GM18909 (cell line): ENCODE measurements around the gene GPBP1L1.
"Not testable (repeated sequence)": the region's sequence is repeated elsewhere in the genome, so short reads cannot be mapped to it uniquely, and the experiment has no call there.

Experiments used
- ATAC-seq: cut with Tn5 transposase; IDR thresholded peaks from one replicate; pipeline ENCODE4 v1.9.1; 2021; ENCODE audit warnings: mild to moderate bottlenecking; ENCODE audit not compliant: unreplicated experiment, poor library complexity

The GPBP1L1 gene

DNA sequence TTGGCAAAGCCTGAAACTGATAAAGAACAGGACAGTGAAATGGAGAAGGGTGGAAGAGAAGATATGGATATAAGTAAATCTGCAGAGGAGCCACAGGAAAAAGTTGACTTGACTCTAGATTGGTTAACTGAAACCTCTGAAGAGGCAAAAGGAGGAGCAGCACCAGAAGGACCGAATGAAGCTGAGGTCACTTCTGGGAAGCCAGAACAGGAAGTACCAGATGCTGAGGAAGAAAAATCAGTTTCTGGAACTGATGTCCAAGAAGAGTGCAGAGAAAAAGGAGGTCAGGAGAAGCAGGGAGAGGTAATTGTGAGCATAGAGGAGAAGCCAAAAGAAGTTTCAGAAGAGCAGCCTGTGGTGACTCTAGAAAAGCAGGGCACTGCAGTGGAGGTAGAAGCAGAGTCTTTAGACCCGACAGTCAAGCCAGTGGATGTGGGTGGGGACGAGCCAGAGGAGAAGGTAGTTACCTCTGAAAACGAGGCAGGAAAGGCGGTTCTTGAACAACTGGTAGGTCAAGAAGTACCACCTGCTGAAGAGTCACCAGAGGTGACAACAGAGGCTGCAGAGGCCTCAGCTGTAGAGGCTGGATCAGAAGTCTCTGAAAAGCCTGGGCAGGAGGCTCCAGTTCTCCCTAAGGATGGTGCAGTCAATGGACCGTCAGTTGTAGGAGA, 78.8 kb downstream of the GPBP1L1 start:
- ATAC-seq = no peak

DNA sequence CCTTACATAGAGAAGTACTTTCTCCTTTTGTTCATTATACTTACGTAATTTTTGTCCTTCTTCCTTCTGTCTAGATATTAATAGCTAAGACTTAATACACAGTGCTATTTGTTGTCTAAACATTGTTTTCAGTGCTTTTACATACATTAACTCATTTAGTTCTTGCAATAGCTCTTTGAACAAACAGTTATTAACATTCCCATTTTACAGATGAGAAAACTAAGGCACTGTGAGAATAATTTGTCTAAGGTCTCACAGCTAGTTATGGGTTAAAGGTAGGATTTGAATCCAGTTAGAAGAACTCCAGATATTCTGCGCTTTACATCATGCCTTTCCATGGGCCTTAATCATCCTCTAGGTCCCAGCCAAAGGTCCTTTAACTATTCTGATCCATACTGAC, 82.1 kb downstream of the GPBP1L1 start:
- no peak for ATAC-seq

DNA sequence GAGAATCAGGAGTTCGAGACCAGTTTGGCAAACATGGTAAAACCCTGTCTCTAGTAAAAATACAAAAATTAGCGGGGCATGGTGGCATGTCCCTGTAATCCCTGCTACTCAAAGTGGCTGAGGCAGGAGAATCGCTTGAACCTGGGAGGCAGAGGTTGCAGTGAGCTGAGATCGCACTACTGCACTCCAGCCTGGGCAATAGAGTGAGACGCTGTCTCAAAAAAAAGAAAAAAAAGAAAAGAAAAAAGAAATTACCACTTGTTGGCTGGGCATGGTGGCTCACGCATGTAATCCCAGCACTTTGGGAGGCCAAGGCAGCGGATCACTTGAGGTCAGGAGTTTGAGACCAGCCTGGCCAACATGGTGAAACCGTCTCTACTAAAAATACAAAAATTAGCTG, 89.6 kb downstream of the GPBP1L1 start:
- not testable (repeated sequence) for ATAC-seq

DNA sequence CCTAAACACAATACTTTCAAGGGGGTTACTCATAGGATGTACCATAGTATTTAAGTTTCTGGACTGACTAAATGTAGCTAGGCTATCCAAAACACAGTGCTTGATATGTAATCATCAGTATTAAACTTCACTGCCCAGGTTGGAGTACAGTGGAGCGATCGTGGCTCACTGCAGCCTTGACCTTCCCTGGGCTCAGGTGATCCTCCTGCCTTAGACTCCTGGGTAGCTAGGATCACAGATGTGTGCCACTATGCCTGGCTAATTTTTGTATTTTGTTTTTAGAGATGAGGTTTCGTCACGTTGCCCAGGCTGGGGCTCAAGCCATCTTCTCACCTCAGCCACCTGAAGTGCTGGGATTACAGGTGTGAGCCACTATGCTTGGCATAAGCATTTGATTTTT, 91.9 kb downstream of the GPBP1L1 start:
- ATAC-seq = no peak

DNA sequence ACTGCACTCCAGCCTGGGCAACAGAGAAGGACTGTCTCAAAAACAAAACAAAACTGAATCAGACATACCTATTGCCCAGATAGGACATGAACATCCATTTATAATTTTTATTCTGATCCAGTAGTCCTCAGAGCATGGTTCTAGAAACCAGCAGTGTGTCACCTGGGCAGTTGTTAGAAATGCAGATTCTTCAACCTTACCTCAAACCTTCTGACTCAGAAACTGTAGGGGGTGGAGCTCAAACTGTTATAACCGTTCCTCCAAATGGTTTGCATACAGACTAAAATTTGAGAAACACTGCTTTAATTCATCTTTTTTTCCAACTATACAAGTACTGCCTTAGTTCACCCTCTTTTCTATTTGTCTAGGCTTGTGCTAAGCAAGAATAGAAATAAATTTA, 96.5 kb downstream of the GPBP1L1 start:
- ATAC-seq = no peak

DNA sequence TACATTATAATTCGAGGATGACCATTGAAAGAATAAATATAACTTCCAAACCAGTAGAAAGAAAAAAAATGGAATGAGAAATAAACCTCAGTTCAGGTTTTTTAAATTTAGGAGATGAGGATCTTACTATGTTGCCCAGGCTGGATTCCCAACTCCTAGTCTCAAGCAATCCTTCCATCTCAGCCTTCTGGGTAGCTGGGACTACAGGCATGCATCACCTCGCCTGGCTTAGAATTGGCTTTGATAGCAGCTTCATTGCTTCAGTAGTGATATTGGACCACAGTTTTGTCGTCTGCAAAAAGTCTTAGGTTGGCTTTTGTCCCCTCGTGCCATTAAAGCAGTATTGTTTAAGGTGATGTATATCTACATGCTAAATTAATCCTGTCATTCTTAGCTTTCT, 99.6 kb downstream of the GPBP1L1 start:
- ATAC-seq = no peak

DNA sequence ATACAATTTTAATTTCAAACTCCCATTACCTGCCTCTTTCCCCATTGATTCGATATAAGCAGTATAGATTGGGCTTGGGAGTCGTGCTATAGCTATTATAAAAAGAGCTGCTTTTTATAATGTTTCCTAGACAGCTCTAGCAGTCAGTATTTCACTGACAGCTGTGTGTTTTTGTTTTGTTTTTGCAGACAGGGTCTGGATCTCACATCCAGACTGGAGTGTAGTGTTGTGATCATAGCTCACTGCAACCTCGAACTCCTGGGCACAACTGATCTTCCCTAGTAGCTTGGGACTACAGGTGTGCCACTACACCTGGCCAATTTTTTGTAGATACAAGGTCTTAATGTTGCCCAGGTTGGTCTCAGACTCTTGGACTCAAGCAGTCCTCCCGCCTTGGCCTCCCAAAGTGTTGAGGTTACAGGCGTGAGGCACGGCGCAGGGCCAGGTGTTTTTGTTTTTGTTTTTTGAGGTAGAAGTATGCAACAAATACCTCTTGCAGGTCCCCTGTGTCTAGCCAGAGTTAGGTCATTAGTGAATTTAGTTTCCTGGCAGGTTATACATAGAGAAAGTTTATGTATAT, 100.7 kb downstream of the GPBP1L1 start:
- no peak for ATAC-seq

DNA sequence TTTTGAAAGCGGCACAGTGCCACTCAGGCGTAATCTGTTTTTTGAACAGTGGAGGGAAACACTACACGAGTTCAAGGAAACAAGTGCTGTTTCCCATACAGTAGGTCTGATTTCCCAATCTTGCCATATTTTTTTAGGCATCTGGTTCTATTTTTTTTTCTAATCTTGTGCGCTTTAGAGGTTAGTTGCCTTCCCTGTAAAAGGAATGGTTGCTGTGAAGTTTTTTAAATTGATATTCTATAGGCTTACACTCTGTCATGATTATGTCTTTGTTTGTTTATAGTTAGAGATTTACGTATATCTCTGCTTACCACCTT, 101.3 kb downstream of the GPBP1L1 start:
- ATAC-seq = no peak

DNA sequence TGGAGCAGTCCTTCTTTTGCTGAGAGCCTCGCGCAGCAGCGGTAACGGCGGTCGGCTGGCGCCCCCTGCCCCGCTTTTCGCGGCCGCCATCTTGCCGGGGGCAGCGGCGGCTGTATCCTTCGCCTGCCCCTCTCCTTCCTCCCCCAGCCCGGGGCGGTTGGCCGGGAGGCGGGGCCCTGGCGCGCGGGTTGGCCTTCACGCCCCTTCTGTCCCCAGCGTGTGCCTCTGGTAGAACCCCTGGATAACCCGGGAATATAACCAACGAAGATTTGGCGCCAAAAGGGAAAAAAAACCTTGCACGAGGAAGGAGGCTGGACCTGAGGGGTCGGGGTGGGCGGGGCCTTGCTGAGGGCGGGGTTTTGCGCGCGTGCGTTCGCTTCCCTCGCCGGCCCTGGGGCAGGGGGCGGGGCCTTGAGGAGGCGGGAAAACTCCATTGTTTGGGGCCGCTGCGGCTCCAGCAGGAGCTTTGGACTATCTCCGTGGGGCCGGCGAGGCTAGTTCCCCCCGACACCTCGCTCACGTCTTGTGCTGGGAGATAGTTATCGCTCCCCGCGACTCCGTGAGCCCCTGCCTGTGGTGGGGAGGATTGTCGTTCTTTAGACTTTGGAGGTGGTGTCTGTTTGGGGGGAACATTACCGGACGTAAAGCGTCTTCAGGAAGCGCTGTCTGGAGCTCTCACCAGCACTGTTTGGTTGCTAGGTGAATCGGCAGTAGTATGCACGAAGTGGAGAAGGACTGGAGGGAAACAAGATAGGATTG, 101.8 kb downstream of the GPBP1L1 start:
- ATAC-seq = peak; percentile 36

DNA sequence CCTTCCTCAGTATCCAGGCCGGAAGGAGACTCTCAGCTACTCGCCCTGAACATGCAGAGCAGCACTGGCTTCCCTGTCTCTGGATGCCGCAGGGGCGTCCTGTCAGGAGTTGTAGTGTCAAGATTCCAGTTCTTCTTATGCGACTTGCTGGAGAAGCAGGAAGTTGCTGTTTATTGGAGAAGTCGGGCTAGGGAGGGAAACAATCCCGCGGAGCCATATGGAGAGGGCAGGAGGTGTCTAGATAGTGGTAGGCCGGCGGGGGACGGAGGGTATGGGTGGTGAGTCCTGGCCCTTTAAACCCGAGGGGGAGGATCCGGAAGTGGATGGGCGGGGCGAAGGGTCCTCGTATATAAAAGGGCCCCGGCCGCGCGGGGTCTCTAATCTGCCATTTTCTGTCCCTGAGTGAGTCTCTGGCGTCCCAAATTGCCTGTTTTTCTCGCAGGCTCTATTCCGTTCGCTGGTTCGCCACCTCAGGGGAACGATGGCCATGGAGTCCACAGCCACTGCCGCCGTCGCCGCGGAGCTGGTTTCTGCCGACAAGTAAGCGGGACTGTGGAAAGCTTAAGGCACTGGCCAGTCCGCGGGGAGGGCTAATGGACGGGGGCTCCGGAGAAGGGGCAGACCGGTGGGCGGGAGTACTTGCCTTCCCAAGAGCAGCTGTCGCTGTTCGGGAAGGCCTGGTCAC, 102.5 kb downstream of the GPBP1L1 start, which contains the start of gene NASP:
Gene NASP, plus strand, starts transcription at position 376 of the 685 bp plus-strand sequence. Its CDS starts 106 bp downstream, at position 482.
- peak; percentile 67 for ATAC-seq

DNA sequence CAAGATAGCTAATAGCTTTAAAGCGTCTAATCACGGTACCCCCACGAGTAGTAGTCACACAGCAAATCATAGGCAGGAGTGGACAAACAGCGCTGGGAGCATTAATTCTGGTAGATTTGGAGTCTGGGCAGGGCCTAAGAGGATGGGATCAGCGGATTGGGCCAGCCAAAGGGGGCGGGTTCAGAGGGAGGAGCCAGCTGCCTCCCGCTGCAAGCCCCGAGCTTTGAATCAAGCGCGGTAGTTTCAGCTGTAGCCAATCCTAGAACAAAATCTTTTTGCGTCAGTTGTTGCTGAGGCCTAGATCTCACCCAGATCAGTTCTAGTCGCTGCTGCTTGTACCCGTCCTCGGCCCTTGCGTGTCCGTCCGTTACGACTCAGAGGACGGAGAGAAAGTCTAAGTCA, 103.1 kb downstream of the GPBP1L1 start:
- peak; percentile 74 for ATAC-seq
